WTC11 (cell line): ENCODE data around the gene CEP170B. TPM values are rescaled to one million over a fixed set of nuclear protein-coding genes. Genes with fewer than 3 reads are reported as not detected.

Experiments used
- ATAC-seq: fragments of 200-7000 bp; cut with Tn5 transposase; 2 replicates; pipeline ENCODE4 v1.10.0; 2021; ENCODE audit warnings: mild to moderate bottlenecking, moderate library complexity
- CTCF ChIA-PET: fragments of 300-600 bp; sonication (Branson Sonifier 250); formaldehyde crosslinking; loops from one replicate; lab custom pipeline; 2021; ENCODE audit warnings: antibody characterized with exemption; lab: Charles Lee
- POLR2A ChIA-PET: fragments of 350-600 bp; sonication (Branson Sonifier 250); formaldehyde crosslinking; loops from one replicate; lab custom pipeline; 2021; ENCODE audit warnings: antibody characterized with exemption; lab: Charles Lee
- DNase-seq: peaks from one replicate; pipeline ENCODE4 v3.0.0; 2021; ENCODE audit warnings: low spot score
- H3K27ac Mint-ChIP-seq: 2 replicates; pipeline ENCODE4 v1.8.0; 2021; ENCODE audit warnings: mixed read lengths
- H3K27me3 Mint-ChIP-seq: 2 replicates; pipeline ENCODE4 v1.8.0; 2021; ENCODE audit warnings: low read depth, mild to moderate bottlenecking, moderate library complexity, mixed read lengths
- H3K36me3 Mint-ChIP-seq: 2 replicates; pipeline ENCODE4 v1.8.0; 2021; ENCODE audit warnings: mixed read lengths
- H3K4me1 Mint-ChIP-seq: 2 replicates; pipeline ENCODE4 v1.8.0; 2022; ENCODE audit warnings: mixed read lengths
- H3K4me3 Mint-ChIP-seq: 2 replicates; pipeline ENCODE4 v1.8.0; 2021; ENCODE audit warnings: mild to moderate bottlenecking, moderate library complexity, mixed read lengths
- H3K9me3 Mint-ChIP-seq: 2 replicates; pipeline ENCODE4 v1.8.0; 2021; ENCODE audit warnings: mixed read lengths
- AFF4 ChIP-seq: sonication (generic); formaldehyde crosslinking; IDR thresholded peaks from 2 replicates; pipeline ENCODE4 v1.8.1; 2023; ENCODE audit warnings: mild to moderate bottlenecking, missing genetic modification reagents, borderline replicate concordance
- ATF2 ChIP-seq: sonication (generic); formaldehyde crosslinking; IDR thresholded peaks from 2 replicates; pipeline ENCODE4 v1.8.1; 2022; ENCODE audit warnings: low read depth, missing genetic modification reagents, borderline replicate concordance
- EMX1 ChIP-seq: fragments of 250-450 bp; sonication (Bioruptor Pico); IDR thresholded peaks from 2 replicates; pipeline ENCODE4 v1.8.0; 2021; ENCODE audit warnings: mild to moderate bottlenecking
- ESRRA ChIP-seq: sonication (generic); formaldehyde crosslinking; IDR thresholded peaks from 2 replicates; pipeline ENCODE4 v1.8.1; 2022; ENCODE audit warnings: mild to moderate bottlenecking, missing genetic modification reagents, borderline replicate concordance
- HMGA2 ChIP-seq: fragments of 250-450 bp; sonication (Bioruptor Pico); IDR thresholded peaks from 2 replicates; pipeline ENCODE4 v1.4.0; 2021; ENCODE audit warnings: mild to moderate bottlenecking, moderate library complexity
- IRF2 ChIP-seq: sonication (generic); formaldehyde crosslinking; IDR thresholded peaks from 2 replicates; pipeline ENCODE4 v1.8.0; 2022; ENCODE audit warnings: low read depth, missing genetic modification reagents, borderline replicate concordance
- KAT7 ChIP-seq: sonication (generic); formaldehyde crosslinking; IDR thresholded peaks from 2 replicates; pipeline ENCODE4 v1.8.1; 2023; ENCODE audit warnings: missing genetic modification reagents, mild to moderate bottlenecking, borderline replicate concordance
- NR2C2 ChIP-seq: sonication (generic); formaldehyde crosslinking; IDR thresholded peaks from 2 replicates; pipeline ENCODE4 v1.8.0; 2022; ENCODE audit warnings: mild to moderate bottlenecking, missing genetic modification reagents
- RELA ChIP-seq: sonication (generic); formaldehyde crosslinking; IDR thresholded peaks from 2 replicates; pipeline ENCODE4 v1.8.1; 2022; ENCODE audit warnings: missing genetic modification reagents, mild to moderate bottlenecking, borderline replicate concordance
- ZNF281 ChIP-seq: sonication (generic); formaldehyde crosslinking; IDR thresholded peaks from 2 replicates; pipeline ENCODE4 v1.8.0; 2023; ENCODE audit warnings: mild to moderate bottlenecking, missing genetic modification reagents
- ZNF416 ChIP-seq: fragments of 250-450 bp; sonication (Bioruptor Pico); IDR thresholded peaks from 2 replicates; pipeline ENCODE4 v1.9.0; 2021; ENCODE audit warnings: mild to moderate bottlenecking, inconsistent platforms
- ZNF423 ChIP-seq: fragments of 250-450 bp; sonication (Bioruptor Pico); IDR thresholded peaks from 2 replicates; pipeline ENCODE4 v2.1.2; 2022; ENCODE audit warnings: mild to moderate bottlenecking, moderate library complexity
- ZNF532 ChIP-seq: fragments of 250-450 bp; sonication (Bioruptor Pico); IDR thresholded peaks from 2 replicates; pipeline ENCODE4 v1.9.0; 2021; ENCODE audit warnings: mild to moderate bottlenecking, borderline replicate concordance
- total RNA-seq: library from RNA; stranded (reverse); gene quantifications from 3 replicates; pipeline ENCODE4 v1.2.3, GENCODE V29; 2021

CEP170B gene
- total RNA-seq, 1 experiment from 2014 or later: 47.0 TPM

GRCh38 chr14:104845834-104846441, 19.1 kb upstream of the CEP170B start:
- CTCF ChIA-PET: interaction anchor here (1.2 to 8.3 kb wide), 4 partner anchors 18 to 87 kb away, joined by 3 to 68 read pairs (median 13); partner anchors contain the start of gene CEP170B

GRCh38 chr14:104852280-104852663, 12.8 kb upstream of the CEP170B start:
- Mint-ChIP-seq H3K27me3 (peaks cover 20% of the 10 kb centered on the region), H3K4me3 (no peak overlapping the region), H3K9me3 (no peaks in the 10 kb centered on the region), H3K36me3 (peaks cover 2% of the 10 kb centered on the region), H3K4me1 (peaks cover 12% of the 10 kb centered on the region), H3K27ac (no peak overlapping the region)
- ATAC-seq (no peak), DNase-seq (no peak)
- POLR2A ChIA-PET: no interaction called here
- CTCF ChIA-PET: interaction anchor here (1.1 to 1.2 kb wide), 3 partner anchors 24 to 44 kb away, joined by 3 to 4 read pairs (median 3); no protein-coding TSS in a partner anchor
- no peak for TF ChIP-seq ESRRA (CRISPR knock-in tag)
- no peak for TF ChIP-seq ZNF532 (CRISPR knock-in tag)
- TF ChIP-seq ZNF423 (CRISPR knock-in tag): no peak
- no peak for TF ChIP-seq KAT7 (CRISPR knock-in tag)
- no peak for TF ChIP-seq ZNF416 (CRISPR knock-in tag)

More at GRCh38 chr14:104845834-104846441, 19.1 kb upstream of the CEP170B start:
- POLR2A ChIA-PET: no interaction called here
- H3K27me3 Mint-ChIP-seq: peaks cover 58% of the 10 kb centered on the region
- ATAC-seq: no peak
- DNase-seq: no peak
- peaks cover 13% of the 10 kb centered on the region for H3K4me1 Mint-ChIP-seq
- H3K4me3 Mint-ChIP-seq: no peak overlapping the region
- H3K27ac Mint-ChIP-seq: no peak overlapping the region
- H3K9me3 Mint-ChIP-seq: 0 out of 2 replicates have a peak, but pooled peaks cover 3% of the 10 kb centered on the region
- no peak for TF ChIP-seq NR2C2 (CRISPR knock-in tag)
- TF ChIP-seq IRF2: no peak
- TF ChIP-seq EMX1: no peak
- TF ChIP-seq HMGA2 (CRISPR knock-in tag): no peak
- no peak for TF ChIP-seq ZNF281
- no peak for TF ChIP-seq AFF4 (CRISPR knock-in tag)
- no peak for TF ChIP-seq ATF2 (CRISPR knock-in tag)
- no peak for TF ChIP-seq RELA (CRISPR knock-in tag)
- H3K36me3 Mint-ChIP-seq: peaks cover 5% of the 10 kb centered on the region
